Measurements from ENCODE around the gene SF3B1. TPM values are rescaled to one million over a fixed set of nuclear protein-coding genes. Genes with fewer than 3 reads are reported as not detected.
A peak's percentile ranks its signal among the peaks of the same experiment; 100 is the strongest.
"Not testable (repeated sequence)": the region's sequence is repeated elsewhere in the genome, so short reads cannot be mapped to it uniquely, and the experiment has no call there.

SF3B1 gene
- total RNA-seq, 1 donor: 253 TPM

DNA sequence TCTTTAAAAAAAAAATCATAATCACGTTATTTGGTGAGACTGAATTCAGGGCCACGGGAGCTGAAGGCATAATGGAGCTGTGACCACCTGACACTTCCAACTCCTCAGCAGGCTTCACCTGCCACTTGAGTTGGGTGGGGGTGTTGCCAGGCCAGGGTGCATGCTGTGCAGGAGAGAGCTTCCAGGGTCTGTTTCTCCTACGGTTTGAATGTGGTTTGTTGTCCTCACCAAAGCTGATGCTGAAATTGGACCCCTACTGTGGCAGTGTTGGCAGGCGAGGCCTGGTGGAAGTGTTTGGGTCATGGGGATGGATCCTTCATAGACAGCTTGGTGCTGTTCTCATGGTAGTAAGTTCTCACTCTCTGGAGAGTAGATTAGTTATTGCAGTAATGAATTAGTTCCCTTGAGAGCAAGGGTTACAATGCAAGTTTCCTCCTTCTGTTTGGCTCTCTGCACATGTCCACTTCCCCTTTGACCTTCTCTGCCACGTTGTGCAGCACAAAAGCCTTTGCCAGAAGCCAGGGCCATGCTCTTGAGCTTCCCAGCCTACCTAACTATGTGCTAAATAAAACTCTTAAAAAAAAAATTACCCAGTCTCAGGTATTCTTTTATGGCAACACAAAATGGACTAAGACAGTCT lies 86.0 kb downstream of the SF3B1 start:
- Histone ChIP-seq H3K36me3 (ENCODE audit: insufficient read depth, low read length) (no peaks in the 10 kb centered on the region), H3K27me3 (ENCODE audit: insufficient read depth, low read length) (no peaks in the 10 kb centered on the region), H2AFZ (ENCODE audit: low read length) (no peak overlapping the region), H3K4me2 (ENCODE audit: insufficient read depth, low read length) (no peak overlapping the region), H3K9me3 (ENCODE audit: low read depth, low read length) (no peaks in the 10 kb centered on the region), H3K4me1 (ENCODE audit: insufficient read depth, low read length) (no peaks in the 10 kb centered on the region), H3K27ac (ENCODE audit: low read depth, low read length) (no peak overlapping the region), H3K4me3 (ENCODE audit: insufficient read depth, low read length) (no peak overlapping the region), H4K20me1 (ENCODE audit: insufficient read depth, low read length) (no peaks in the 10 kb centered on the region), H3K79me2 (ENCODE audit: insufficient read depth, low read length) (no peaks in the 10 kb centered on the region)
- DNase-seq (ENCODE audit: insufficient read length, low spot score, missing footprints): no peak
- TF ChIP-seq, protein P1, sequence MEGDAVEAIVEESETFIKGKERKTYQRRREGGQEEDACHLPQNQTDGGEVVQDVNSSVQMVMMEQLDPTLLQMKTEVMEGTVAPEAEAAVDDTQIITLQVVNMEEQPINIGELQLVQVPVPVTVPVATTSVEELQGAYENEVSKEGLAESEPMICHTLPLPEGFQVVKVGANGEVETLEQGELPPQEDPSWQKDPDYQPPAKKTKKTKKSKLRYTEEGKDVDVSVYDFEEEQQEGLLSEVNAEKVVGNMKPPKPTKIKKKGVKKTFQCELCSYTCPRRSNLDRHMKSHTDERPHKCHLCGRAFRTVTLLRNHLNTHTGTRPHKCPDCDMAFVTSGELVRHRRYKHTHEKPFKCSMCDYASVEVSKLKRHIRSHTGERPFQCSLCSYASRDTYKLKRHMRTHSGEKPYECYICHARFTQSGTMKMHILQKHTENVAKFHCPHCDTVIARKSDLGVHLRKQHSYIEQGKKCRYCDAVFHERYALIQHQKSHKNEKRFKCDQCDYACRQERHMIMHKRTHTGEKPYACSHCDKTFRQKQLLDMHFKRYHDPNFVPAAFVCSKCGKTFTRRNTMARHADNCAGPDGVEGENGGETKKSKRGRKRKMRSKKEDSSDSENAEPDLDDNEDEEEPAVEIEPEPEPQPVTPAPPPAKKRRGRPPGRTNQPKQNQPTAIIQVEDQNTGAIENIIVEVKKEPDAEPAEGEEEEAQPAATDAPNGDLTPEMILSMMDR (IDR thresholded peaks at IDR 0.05; ENCODE audit: extremely low read depth, low read depth, low read length): no peak

DNA sequence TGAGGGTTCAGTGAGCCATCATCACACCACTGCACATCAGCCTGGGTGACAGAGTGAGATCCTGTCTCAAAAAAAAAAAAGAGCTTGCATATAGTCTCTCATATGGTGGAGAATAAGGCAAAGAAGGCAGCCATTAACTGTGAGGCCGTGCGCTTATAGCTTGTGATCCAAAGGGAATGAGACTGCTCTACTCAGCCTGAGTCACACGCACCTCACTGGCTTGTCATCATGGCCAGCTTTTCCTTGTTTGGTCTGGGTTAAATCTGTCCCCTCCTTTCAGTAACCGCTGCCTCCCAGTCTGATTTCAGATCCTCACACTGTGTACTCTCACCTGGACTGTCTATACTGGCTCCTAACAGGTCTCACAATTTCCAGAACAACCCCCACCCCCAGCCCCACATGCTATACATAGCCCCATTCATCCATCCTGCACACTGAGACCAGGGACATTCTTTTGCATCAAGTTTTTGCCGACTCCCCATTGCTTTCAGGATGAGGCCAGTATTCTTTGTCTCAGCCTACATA lies 88.9 kb downstream of the SF3B1 start:
- Histone ChIP-seq H4K20me1 (ENCODE audit: insufficient read depth, low read length) (no peaks in the 10 kb centered on the region), H3K27ac (ENCODE audit: low read depth, low read length) (no peak overlapping the region), H3K36me3 (ENCODE audit: insufficient read depth, low read length) (no peaks in the 10 kb centered on the region), H3K27me3 (ENCODE audit: insufficient read depth, low read length) (no peaks in the 10 kb centered on the region), H3K4me2 (ENCODE audit: insufficient read depth, low read length) (no peak overlapping the region), H3K9me3 (ENCODE audit: low read depth, low read length) (no peaks in the 10 kb centered on the region), H3K4me1 (ENCODE audit: insufficient read depth, low read length) (no peaks in the 10 kb centered on the region), H3K79me2 (ENCODE audit: insufficient read depth, low read length) (no peaks in the 10 kb centered on the region), H3K4me3 (ENCODE audit: insufficient read depth, low read length) (no peak overlapping the region), H2AFZ (ENCODE audit: low read length) (no peak overlapping the region)
- no peak for DNase-seq (ENCODE audit: insufficient read length, low spot score, missing footprints)
- TF ChIP-seq, protein P1 (IDR thresholded peaks at IDR 0.05; ENCODE audit: extremely low read depth, low read depth, low read length): no peak

DNA sequence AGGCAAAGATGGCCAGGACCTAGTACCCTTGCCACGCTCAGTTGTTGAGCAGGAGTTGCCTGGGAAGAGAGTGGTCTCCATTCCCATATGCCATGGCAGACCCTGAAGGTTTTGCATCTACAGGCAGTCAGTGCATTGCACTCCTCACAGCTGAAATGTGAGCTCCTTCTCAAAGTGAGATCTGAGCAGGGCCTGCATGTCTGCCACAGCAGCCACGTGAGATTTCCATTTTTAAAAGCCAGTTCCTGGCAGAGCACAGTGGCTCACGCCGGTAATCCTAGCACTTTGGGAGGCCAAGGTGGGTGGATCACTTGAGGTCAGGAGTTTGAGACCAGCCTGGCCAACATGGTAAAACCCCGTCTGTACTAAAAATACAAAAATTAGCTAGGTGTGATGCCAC lies 90.9 kb downstream of the SF3B1 start:
- H3K79me2 ChIP-seq (ENCODE audit: insufficient read depth, low read length); H3K36me3 ChIP-seq (ENCODE audit: insufficient read depth, low read length); H3K27ac ChIP-seq (ENCODE audit: low read depth, low read length); H3K4me3 ChIP-seq (ENCODE audit: insufficient read depth, low read length); H3K9me3 ChIP-seq (ENCODE audit: low read depth, low read length); H3K4me1 ChIP-seq (ENCODE audit: insufficient read depth, low read length); H4K20me1 ChIP-seq (ENCODE audit: insufficient read depth, low read length); H3K27me3 ChIP-seq (ENCODE audit: insufficient read depth, low read length); DNase-seq (ENCODE audit: insufficient read length, low spot score, missing footprints); H3K4me2 ChIP-seq (ENCODE audit: insufficient read depth, low read length): not testable (repeated sequence)
- H2AFZ ChIP-seq (ENCODE audit: low read length): peak overlapping the region; percentile 35

DNA sequence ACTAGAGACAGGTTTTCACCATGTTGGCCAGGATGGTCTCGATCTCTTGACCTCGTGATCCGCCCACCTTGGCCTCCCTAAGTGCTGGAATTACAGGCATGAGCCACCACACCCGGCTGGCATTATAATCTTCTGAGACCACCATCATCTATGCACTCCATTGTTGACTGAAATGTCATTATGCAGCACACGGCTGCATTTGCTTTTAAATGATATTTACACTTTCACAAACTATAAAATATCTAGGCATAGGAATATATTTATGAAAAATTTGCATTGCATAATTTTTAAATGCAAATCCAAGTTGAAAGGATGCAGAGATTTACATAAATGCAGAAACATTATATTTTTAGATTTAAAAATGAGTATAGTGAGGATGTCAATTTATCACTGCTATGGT lies 94.2 kb downstream of the SF3B1 start:
- no peaks in the 10 kb centered on the region for H3K27me3 ChIP-seq (ENCODE audit: insufficient read depth, low read length)
- H3K4me1 ChIP-seq (ENCODE audit: insufficient read depth, low read length): no peaks in the 10 kb centered on the region
- no peak overlapping the region for H3K4me2 ChIP-seq (ENCODE audit: insufficient read depth, low read length)
- no peak for DNase-seq (ENCODE audit: insufficient read length, low spot score, missing footprints)
- H3K27ac ChIP-seq (ENCODE audit: low read depth, low read length): no peak overlapping the region
- TF ChIP-seq, protein P1 (IDR thresholded peaks at IDR 0.05; ENCODE audit: extremely low read depth, low read depth, low read length): no peak
- no peaks in the 10 kb centered on the region for H3K9me3 ChIP-seq (ENCODE audit: low read depth, low read length)
- H3K79me2 ChIP-seq (ENCODE audit: insufficient read depth, low read length): no peaks in the 10 kb centered on the region
- H3K4me3 ChIP-seq (ENCODE audit: insufficient read depth, low read length): no peak overlapping the region
- no peaks in the 10 kb centered on the region for H4K20me1 ChIP-seq (ENCODE audit: insufficient read depth, low read length)
- no peaks in the 10 kb centered on the region for H3K36me3 ChIP-seq (ENCODE audit: insufficient read depth, low read length)
- H2AFZ ChIP-seq (ENCODE audit: low read length): no peak overlapping the region

Small RNA genes lying within 50 kb of the gene (small RNA-seq; reads per million reads assigned to genes)
- gene RF00394 (not detected), gene RNU6-1029P (not detected)

Other genes with a start within 250 kb of the SF3B1 start
- 44.5 and 56.3 TPM in 2 replicates for gene ANKRD44, start 124.2 kb downstream of the SF3B1 start, total RNA-seq
- gene COQ10B, start 18.5 kb upstream of the SF3B1 start, total RNA-seq: 43.9 and 48.1 TPM in 2 replicates
- gene HSPD1, start 64.8 kb upstream of the SF3B1 start, total RNA-seq: 117 and 121 TPM in 2 replicates
- 23.5 and 30.6 TPM in 2 replicates for gene HSPE1, start 65.4 kb upstream of the SF3B1 start, total RNA-seq
- 26.4 and 33.3 TPM in 2 replicates for gene MOB4, start 81.0 kb upstream of the SF3B1 start, total RNA-seq
- gene RFTN2, start 240.6 kb upstream of the SF3B1 start, total RNA-seq: 14.5 and 18.6 TPM in 2 replicates

All from osteoblast (primary cell).